Measurements from ENCODE around the gene NISCH. TPM values are rescaled to one million over a fixed set of nuclear protein-coding genes. Genes with fewer than 3 reads are reported as not detected.

Gene NISCH
- total RNA-seq, 3 donors from 2014 or later (not counting 1 experiment from before 2014, with no cell fraction given), result 162 to 191 (median 175) TPM

DNA sequence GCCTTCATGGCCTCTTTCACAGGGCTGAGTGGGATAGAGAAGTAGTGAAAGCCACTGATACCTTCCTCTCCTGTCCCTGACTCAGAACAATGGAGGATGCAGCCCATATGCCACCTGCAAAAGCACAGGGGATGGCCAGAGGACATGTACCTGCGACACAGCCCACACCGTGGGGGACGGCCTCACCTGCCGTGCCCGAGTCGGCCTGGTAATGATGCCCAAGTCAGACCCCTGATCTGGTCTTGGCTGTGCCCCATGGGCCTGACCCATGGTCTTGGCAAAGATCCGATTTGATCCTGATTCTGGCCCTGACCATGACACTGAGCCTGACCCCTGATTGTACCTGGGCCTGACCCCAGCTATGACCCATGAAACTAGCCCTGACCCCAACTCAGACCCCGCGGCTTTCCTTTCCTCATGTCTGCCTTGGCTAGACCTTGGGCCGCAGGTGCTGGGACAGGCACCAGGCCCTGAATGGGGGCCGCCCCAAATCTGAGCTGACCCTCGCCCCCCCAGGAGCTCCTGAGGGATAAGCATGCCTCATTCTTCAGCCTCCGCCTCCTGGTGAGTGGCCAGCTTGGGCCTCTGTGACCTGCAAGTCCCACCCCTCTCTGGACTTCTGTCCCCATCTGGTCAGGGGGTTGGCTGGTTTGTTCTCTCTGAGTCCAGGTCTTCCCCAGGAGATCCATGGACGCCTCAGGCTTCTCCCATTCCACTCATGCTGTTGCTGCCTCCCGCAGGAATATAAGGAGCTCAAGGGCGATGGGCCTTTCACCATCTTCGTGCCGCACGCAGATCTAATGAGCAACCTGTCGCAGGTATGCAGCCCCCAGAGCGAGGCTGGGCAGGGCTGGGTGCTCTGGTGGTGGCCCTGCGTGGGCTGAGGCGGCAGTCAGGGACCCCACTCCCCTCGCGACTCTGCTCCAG is 62.7 kb downstream of the NISCH start:
- H3K27me3 ChIP-seq (ENCODE audit: control insufficient read depth, insufficient read depth, low read length), result no peaks in the 10 kb centered on the region
- WGBS (ENCODE audit: insufficient coverage), result 92% methylated on average over 25 of the region's 25 CpGs
- no peak overlapping the region for H3K27ac ChIP-seq (ENCODE audit: low read length)
- Mint-ChIP-seq H3K27me3 (ENCODE audit: low read depth in 2 of 2) (no peaks in the 10 kb centered on the region), H3K27ac (no peak overlapping the region), H3K9me3 (no peaks in the 10 kb centered on the region), H3K36me3 (no peaks in the 10 kb centered on the region), H3K4me3 (no peak overlapping the region), H3K4me1 (no peaks in the 10 kb centered on the region)
- no peak for ATAC-seq
- H3K36me3 ChIP-seq (ENCODE audit: control insufficient read depth, insufficient read depth, low read length), result no peaks in the 10 kb centered on the region
- H3K9me3 ChIP-seq (ENCODE audit: control insufficient read depth, insufficient read depth, low read length), result no peaks in the 10 kb centered on the region
- H3K4me1 ChIP-seq (ENCODE audit: control insufficient read depth, insufficient read depth, low read length), result no peaks in the 10 kb centered on the region
- no peak overlapping the region for H3K4me3 ChIP-seq (ENCODE audit: low read length)
- TF ChIP-seq, protein P1, sequence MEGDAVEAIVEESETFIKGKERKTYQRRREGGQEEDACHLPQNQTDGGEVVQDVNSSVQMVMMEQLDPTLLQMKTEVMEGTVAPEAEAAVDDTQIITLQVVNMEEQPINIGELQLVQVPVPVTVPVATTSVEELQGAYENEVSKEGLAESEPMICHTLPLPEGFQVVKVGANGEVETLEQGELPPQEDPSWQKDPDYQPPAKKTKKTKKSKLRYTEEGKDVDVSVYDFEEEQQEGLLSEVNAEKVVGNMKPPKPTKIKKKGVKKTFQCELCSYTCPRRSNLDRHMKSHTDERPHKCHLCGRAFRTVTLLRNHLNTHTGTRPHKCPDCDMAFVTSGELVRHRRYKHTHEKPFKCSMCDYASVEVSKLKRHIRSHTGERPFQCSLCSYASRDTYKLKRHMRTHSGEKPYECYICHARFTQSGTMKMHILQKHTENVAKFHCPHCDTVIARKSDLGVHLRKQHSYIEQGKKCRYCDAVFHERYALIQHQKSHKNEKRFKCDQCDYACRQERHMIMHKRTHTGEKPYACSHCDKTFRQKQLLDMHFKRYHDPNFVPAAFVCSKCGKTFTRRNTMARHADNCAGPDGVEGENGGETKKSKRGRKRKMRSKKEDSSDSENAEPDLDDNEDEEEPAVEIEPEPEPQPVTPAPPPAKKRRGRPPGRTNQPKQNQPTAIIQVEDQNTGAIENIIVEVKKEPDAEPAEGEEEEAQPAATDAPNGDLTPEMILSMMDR (IDR thresholded peaks at IDR 0.05), result no peak
- DNase-seq, result no peak
- intact Hi-C loops (cut with micrococcal nuclease), result no loop called here

DNA sequence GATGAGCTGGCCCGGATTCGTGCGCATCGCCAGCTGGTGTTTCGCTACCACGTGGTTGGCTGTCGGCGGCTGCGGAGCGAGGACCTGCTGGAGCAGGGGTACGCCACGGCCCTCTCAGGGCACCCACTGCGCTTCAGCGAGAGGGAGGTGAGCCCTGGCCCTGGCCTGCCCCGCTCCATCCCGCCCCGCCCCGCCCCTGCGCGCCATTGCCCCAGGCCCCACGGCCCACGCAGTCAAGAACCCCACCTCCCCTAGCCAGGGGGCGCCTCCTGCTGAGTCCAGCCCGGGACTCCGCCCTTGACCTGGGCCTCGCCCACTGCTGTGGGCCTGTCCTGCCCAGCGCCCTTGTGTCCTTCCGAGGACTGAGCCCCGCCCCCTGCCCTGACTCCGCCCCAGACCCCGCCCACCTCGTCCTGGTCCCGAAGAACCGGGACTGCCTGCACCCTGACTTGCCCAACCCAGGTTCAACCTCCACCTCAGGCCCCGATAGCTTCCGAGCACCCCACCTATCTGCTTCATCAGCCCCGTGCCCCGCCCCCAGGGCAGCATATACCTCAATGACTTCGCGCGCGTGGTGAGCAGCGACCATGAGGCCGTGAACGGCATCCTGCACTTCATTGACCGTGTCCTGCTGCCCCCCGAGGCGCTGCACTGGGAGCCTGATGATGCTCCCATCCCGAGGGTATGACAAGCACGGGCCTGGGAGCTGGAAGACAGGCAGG is 63.5 kb downstream of the NISCH start:
- Histone ChIP-seq H3K27ac (ENCODE audit: low read length) (no peak overlapping the region), H3K27me3 (ENCODE audit: control insufficient read depth, insufficient read depth, low read length) (no peaks in the 10 kb centered on the region), H3K36me3 (ENCODE audit: control insufficient read depth, insufficient read depth, low read length) (no peaks in the 10 kb centered on the region), H3K4me1 (ENCODE audit: control insufficient read depth, insufficient read depth, low read length) (no peaks in the 10 kb centered on the region), H3K4me3 (ENCODE audit: low read length) (no peak overlapping the region), H3K9me3 (ENCODE audit: control insufficient read depth, insufficient read depth, low read length) (no peaks in the 10 kb centered on the region)
- TF ChIP-seq, protein P1 (IDR thresholded peaks at IDR 0.05), result no peak
- no peaks in the 10 kb centered on the region for H3K27me3 Mint-ChIP-seq (ENCODE audit: low read depth in 2 of 2)
- intact Hi-C loops (cut with micrococcal nuclease), result no loop called here
- ATAC-seq (no peak), DNase-seq (no peak)
- 92% methylated on average over 49 of the region's 50 CpGs for WGBS (ENCODE audit: insufficient coverage)
- H3K4me3 Mint-ChIP-seq, result no peak overlapping the region
- no peaks in the 10 kb centered on the region for H3K36me3 Mint-ChIP-seq
- no peaks in the 10 kb centered on the region for H3K9me3 Mint-ChIP-seq
- H3K27ac Mint-ChIP-seq, result no peak overlapping the region
- no peaks in the 10 kb centered on the region for H3K4me1 Mint-ChIP-seq

DNA sequence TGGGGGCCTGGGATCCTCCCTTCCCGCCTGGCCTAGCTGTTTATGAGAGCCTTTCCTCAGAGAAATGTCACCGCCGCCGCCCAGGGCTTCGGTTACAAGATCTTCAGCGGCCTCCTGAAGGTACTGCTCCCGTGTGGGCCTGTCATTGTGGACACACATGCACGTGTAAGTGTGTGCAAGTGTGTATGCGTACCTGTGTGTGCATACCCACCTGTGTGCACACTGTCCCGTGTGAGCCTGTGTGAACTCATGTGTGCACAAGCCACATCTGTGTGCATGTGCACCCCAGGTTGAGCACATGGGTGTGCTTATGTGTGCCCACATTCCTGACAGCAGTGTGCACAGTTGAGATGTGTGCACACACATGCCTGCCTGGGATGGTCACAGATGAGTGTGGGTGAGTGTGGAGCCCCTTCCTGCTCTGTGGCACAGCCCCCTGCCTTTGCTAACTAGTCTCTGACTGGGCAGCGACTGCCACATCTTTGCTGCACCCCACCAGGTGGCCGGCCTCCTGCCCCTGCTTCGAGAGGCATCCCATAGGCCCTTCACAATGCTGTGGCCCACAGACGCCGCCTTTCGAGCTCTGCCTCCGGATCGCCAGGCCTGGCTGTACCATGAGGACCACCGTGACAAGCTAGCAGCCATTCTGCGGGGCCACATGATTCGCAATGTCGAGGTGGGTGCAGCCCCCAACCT is 64.2 kb downstream of the NISCH start:
- Mint-ChIP-seq H3K4me3 (no peak overlapping the region), H3K27me3 (ENCODE audit: low read depth in 2 of 2) (no peaks in the 10 kb centered on the region), H3K36me3 (no peaks in the 10 kb centered on the region), H3K27ac (no peak overlapping the region), H3K9me3 (no peaks in the 10 kb centered on the region), H3K4me1 (no peaks in the 10 kb centered on the region)
- no peak for DNase-seq
- WGBS (ENCODE audit: insufficient coverage), result 92% methylated on average over 22 of the region's 22 CpGs
- ATAC-seq, result no peak
- no peak overlapping the region for H3K27ac ChIP-seq (ENCODE audit: low read length)
- H3K9me3 ChIP-seq (ENCODE audit: control insufficient read depth, insufficient read depth, low read length), result no peaks in the 10 kb centered on the region
- no peaks in the 10 kb centered on the region for H3K36me3 ChIP-seq (ENCODE audit: control insufficient read depth, insufficient read depth, low read length)
- no peak overlapping the region for H3K4me3 ChIP-seq (ENCODE audit: low read length)
- H3K27me3 ChIP-seq (ENCODE audit: control insufficient read depth, insufficient read depth, low read length), result no peaks in the 10 kb centered on the region
- intact Hi-C loops (cut with micrococcal nuclease), result no loop called here
- no peaks in the 10 kb centered on the region for H3K4me1 ChIP-seq (ENCODE audit: control insufficient read depth, insufficient read depth, low read length)
- TF ChIP-seq, protein P1 (IDR thresholded peaks at IDR 0.05), result no peak

All from natural killer cell (primary cell).